Measurements from ENCODE around the gene INPP1. TPM values are rescaled to one million over a fixed set of nuclear protein-coding genes. Genes with fewer than 3 reads are reported as not detected.

Gene INPP1
- total RNA-seq, 1 donor from 2014 or later: 20.4 TPM

- Histone ChIP-seq H3K36me3 (no peaks in the 10 kb centered on the region), H3K27ac (peak overlapping the region; percentile 26), H3K27me3 (no peaks in the 10 kb centered on the region), H3K4me3 (peak overlapping the region in 1 of 2 donors; percentile 75), H3K4me1 (peaks cover 45% of the 10 kb centered on the region), H3K9me3 (no peaks in the 10 kb centered on the region)
- TF ChIP-seq POLR2A (IDR thresholded peaks at IDR 0.05) (no peak), POLR2AphosphoS5 (IDR thresholded peaks at IDR 0.05; ENCODE audit: insufficient read depth in 1 of 2, low read depth in 1 of 2) (no peak), CTCF (IDR thresholded peaks at IDR 0.05) (no peak)
- intact Hi-C loops (cut with DNase I): no loop called here
- DNase-seq (ENCODE audit: extremely low spot score in 2 of 2): no peak
Measured at GRCh38 chr2:190410166-190410565, 66.8 kb downstream of the INPP1 start.

DNA sequence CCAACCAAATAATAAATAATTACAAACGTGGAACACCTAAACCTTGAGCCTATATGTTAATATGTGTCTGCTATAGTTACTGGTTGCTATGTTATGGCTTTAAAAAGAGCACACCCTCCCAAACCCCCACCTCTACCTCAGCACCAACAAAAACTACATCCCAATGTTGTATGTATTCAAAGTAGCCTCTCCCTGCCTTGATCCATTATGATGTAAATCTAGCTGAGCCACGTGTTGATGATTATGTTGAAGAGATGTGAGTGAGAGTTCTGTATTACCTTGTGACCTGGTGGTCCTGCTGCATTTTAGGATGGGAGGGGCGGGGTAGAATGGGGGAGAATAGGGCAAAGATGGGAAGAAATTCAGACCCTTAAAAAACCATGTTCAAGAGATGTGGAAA lies 69.6 kb downstream of the INPP1 start:
- no peaks in the 10 kb centered on the region for H3K9me3 ChIP-seq
- TF ChIP-seq POLR2AphosphoS5 (IDR thresholded peaks at IDR 0.05; ENCODE audit: insufficient read depth in 1 of 2, low read depth in 1 of 2) (no peak), POLR2A (IDR thresholded peaks at IDR 0.05) (no peak), CTCF (IDR thresholded peaks at IDR 0.05) (no peak)
- no peak for DNase-seq (ENCODE audit: extremely low spot score in 2 of 2)
- H3K4me3 ChIP-seq: no peak overlapping the region
- peaks cover 67% of the 10 kb centered on the region for H3K4me1 ChIP-seq
- H3K27me3 ChIP-seq: no peaks in the 10 kb centered on the region
- H3K36me3 ChIP-seq: no peaks in the 10 kb centered on the region
- intact Hi-C loops (cut with DNase I): no loop called here
- peak overlapping the region; percentile 28 for H3K27ac ChIP-seq

DNA sequence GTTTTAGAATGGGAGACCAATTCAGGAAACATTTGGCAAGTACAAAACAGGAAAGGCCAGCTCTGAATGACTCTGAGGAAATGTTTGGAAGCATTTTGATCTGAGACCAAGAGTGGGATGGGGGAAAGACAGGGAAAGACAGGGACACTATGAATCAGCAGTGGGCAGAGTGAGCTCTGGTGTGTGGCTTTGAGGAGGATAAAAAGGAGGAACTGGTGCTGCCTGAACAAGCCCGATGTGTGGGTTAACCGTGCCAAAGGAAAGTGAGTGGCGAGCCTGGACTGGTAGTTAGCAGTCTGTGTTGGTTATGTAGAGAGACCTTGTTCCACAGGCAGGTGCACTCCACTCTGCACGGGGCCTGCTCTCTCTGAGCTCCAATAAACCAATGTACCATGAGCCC lies 70.0 kb downstream of the INPP1 start:
- intact Hi-C loops (cut with DNase I): no loop called here
- H3K4me3 ChIP-seq: no peak overlapping the region
- no peaks in the 10 kb centered on the region for H3K9me3 ChIP-seq
- H3K36me3 ChIP-seq: no peaks in the 10 kb centered on the region
- H3K27ac ChIP-seq: peak overlapping the region; percentile 28
- DNase-seq (ENCODE audit: extremely low spot score in 2 of 2): no peak
- TF ChIP-seq CTCF (IDR thresholded peaks at IDR 0.05) (no peak), POLR2AphosphoS5 (IDR thresholded peaks at IDR 0.05; ENCODE audit: insufficient read depth in 1 of 2, low read depth in 1 of 2) (no peak)
- H3K27me3 ChIP-seq: no peaks in the 10 kb centered on the region
- peaks cover 68% of the 10 kb centered on the region for H3K4me1 ChIP-seq

DNA sequence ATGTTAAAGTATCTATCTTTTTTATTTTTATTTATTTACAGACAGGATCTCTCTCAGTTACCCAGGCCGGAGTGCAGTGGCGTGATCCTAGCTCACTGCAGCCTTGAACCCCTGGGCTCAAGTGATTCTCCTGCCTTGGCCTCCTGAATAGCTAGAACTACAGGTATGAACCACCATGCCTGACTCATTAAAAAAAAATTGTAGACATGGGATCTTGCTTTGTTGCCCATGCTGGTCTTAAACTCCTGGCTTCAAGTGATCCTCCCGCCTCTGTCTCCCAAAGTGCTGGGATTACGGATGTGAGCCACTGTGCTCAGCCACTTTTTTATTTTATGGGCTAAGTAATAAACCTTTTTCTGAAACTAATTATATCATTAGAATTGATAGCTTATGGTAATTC lies 71.9 kb downstream of the INPP1 start:
- no peaks in the 10 kb centered on the region for H3K27me3 ChIP-seq
- no peaks in the 10 kb centered on the region for H3K9me3 ChIP-seq
- no peaks in the 10 kb centered on the region for H3K36me3 ChIP-seq
- intact Hi-C loops (cut with DNase I): no loop called here
- DNase-seq (ENCODE audit: extremely low spot score in 2 of 2): no peak
- TF ChIP-seq CTCF (IDR thresholded peaks at IDR 0.05): no peak
- no peak for TF ChIP-seq POLR2AphosphoS5 (IDR thresholded peaks at IDR 0.05; ENCODE audit: insufficient read depth in 1 of 2, low read depth in 1 of 2)
- no peak for TF ChIP-seq POLR2A (IDR thresholded peaks at IDR 0.05)
- peak overlapping the region; percentile 45 for H3K27ac ChIP-seq
- H3K4me1 ChIP-seq: peaks cover 69% of the 10 kb centered on the region
- no peak overlapping the region for H3K4me3 ChIP-seq

DNA sequence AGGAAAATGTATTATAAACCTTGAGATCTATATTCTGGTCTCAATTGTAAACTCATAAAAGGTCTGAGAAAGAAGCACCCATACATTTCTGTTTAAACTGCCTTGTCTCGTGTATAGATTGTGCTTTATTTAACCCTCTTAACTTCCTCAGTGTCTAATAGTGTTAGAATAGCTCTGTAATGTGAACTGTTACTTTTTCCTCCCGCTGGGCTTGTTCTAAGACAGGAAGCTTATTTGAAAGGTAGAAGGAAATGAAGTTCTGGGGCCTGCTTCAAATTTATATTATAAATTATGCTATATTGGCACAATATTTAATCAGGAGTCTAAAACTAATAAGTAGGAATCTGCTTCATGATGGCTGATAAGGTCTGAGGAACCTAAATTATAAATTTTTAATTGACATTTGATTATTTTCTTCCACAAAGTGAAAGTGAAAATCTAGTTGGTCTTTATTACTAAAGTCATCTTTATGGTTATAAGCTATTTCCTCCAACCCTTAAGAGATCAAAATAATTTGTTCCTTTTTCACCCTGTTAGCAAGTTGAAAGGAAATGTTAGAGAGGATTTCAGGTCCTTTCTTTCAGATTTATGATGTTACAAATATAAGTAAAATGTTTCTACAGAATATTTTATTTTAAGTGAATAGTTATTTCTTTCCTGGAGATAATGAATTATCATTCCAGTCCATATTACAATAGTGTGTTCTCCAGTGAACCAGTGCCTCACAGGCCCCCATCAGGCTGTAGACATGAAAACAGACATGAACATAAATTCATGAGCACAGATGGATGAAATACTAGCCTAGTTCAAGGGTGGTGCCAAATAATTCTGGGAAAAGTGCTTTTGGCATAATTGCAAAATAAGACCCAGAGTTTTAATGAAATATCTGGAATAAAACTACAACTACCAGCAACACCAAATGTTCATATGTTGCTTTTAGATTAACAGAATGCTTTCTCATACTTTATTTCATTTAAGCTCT lies 72.7 kb downstream of the INPP1 start:
- H3K36me3 ChIP-seq: no peaks in the 10 kb centered on the region
- intact Hi-C loops (cut with DNase I): no loop called here
- no peaks in the 10 kb centered on the region for H3K27me3 ChIP-seq
- DNase-seq (ENCODE audit: extremely low spot score in 2 of 2): no peak
- peaks cover 75% of the 10 kb centered on the region for H3K4me1 ChIP-seq
- no peaks in the 10 kb centered on the region for H3K9me3 ChIP-seq
- H3K4me3 ChIP-seq: no peak overlapping the region
- TF ChIP-seq POLR2AphosphoS5 (IDR thresholded peaks at IDR 0.05; ENCODE audit: insufficient read depth in 1 of 2, low read depth in 1 of 2): no peak
- TF ChIP-seq POLR2A (IDR thresholded peaks at IDR 0.05): no peak
- no peak for TF ChIP-seq CTCF (IDR thresholded peaks at IDR 0.05)
- H3K27ac ChIP-seq: peak overlapping the region; percentile 45
